ENCODE measurements around the gene MAGI1.

MAGI1 gene

GRCh38 chr3:65379223-65379622 is 659.5 kb downstream of the MAGI1 start:
- Histone ChIP-seq H3K79me2 (ENCODE audit: insufficient read depth, low read length) (no peaks in the 10 kb centered on the region), H3K27me3 (ENCODE audit: insufficient read depth, low read length, poor library complexity, severe bottlenecking) (no peaks in the 10 kb centered on the region), H3K9ac (ENCODE audit: low read depth, low read length, poor library complexity, severe bottlenecking) (no peak overlapping the region), H3F3A (ENCODE audit: low read depth) (no peaks in the 10 kb centered on the region), H4K20me1 (ENCODE audit: insufficient read depth, low read length, poor library complexity, severe bottlenecking) (no peaks in the 10 kb centered on the region), H3K4me3 (ENCODE audit: low read length, poor library complexity, severe bottlenecking) (no peak overlapping the region), H3K36me3 (ENCODE audit: insufficient read depth, low read length) (no peaks in the 10 kb centered on the region; the same call in 1 of the 2 replicates), H3K9me2 (replicated peaks; ENCODE audit: low read depth, low read length) (no peaks in the 10 kb centered on the region), H3K4me2 (ENCODE audit: low read depth, low read length, poor library complexity, severe bottlenecking) (no peak overlapping the region), H2AFZ (ENCODE audit: low read length) (no peak overlapping the region), H3K4me1 (ENCODE audit: insufficient read depth, low read length, poor library complexity, severe bottlenecking) (peaks cover 11% of the 10 kb centered on the region), H3K9me3 (ENCODE audit: insufficient read depth, low read depth, low read length) (no peaks in the 10 kb centered on the region)
- TF ChIP-seq CTCF (conservative IDR thresholded peaks at IDR 0.05; ENCODE audit: low read length) (no peak), EZH2phosphoT487 (IDR thresholded peaks at IDR 0.05; ENCODE audit: borderline replicate concordance) (no peak)

- no peaks in the 10 kb centered on the region for H3K9me3 ChIP-seq (ENCODE audit: insufficient read depth, low read depth, low read length)
- TF ChIP-seq EZH2phosphoT487 (IDR thresholded peaks at IDR 0.05; ENCODE audit: borderline replicate concordance) = no peak
- no peak for TF ChIP-seq CTCF (conservative IDR thresholded peaks at IDR 0.05; ENCODE audit: low read length)
- H3K79me2 ChIP-seq (ENCODE audit: insufficient read depth, low read length) = no peaks in the 10 kb centered on the region
- no peaks in the 10 kb centered on the region for H3F3A ChIP-seq (ENCODE audit: low read depth)
- no peaks in the 10 kb centered on the region for H3K27me3 ChIP-seq (ENCODE audit: insufficient read depth, low read length, poor library complexity, severe bottlenecking)
- H2AFZ ChIP-seq (ENCODE audit: low read length) = no peak overlapping the region
- no peaks in the 10 kb centered on the region; the same call in 1 of the 2 replicates for H3K36me3 ChIP-seq (ENCODE audit: insufficient read depth, low read length)
- no peaks in the 10 kb centered on the region for H4K20me1 ChIP-seq (ENCODE audit: insufficient read depth, low read length, poor library complexity, severe bottlenecking)
- H3K9me2 ChIP-seq (replicated peaks; ENCODE audit: low read depth, low read length) = no peaks in the 10 kb centered on the region
- no peak overlapping the region for H3K4me3 ChIP-seq (ENCODE audit: low read length, poor library complexity, severe bottlenecking)
- H3K4me2 ChIP-seq (ENCODE audit: low read depth, low read length, poor library complexity, severe bottlenecking) = no peak overlapping the region
- no peaks in the 10 kb centered on the region for H3K4me1 ChIP-seq (ENCODE audit: insufficient read depth, low read length, poor library complexity, severe bottlenecking)
- no peak overlapping the region for H3K9ac ChIP-seq (ENCODE audit: low read depth, low read length, poor library complexity, severe bottlenecking)
Observed at GRCh38 chr3:65377637-65378036, 661.1 kb downstream of the MAGI1 start.

GRCh38 chr3:65376426-65376825 is 662.3 kb downstream of the MAGI1 start:
- no peak overlapping the region for H3K9ac ChIP-seq (ENCODE audit: low read depth, low read length, poor library complexity, severe bottlenecking)
- TF ChIP-seq CTCF (conservative IDR thresholded peaks at IDR 0.05; ENCODE audit: low read length) (no peak), EZH2phosphoT487 (IDR thresholded peaks at IDR 0.05; ENCODE audit: borderline replicate concordance) (no peak)
- H3K4me2 ChIP-seq (ENCODE audit: low read depth, low read length, poor library complexity, severe bottlenecking) = no peak overlapping the region
- H3K79me2 ChIP-seq (ENCODE audit: insufficient read depth, low read length) = no peaks in the 10 kb centered on the region
- H3K27me3 ChIP-seq (ENCODE audit: insufficient read depth, low read length, poor library complexity, severe bottlenecking) = no peaks in the 10 kb centered on the region
- no peaks in the 10 kb centered on the region for H3K4me1 ChIP-seq (ENCODE audit: insufficient read depth, low read length, poor library complexity, severe bottlenecking)
- no peaks in the 10 kb centered on the region for H3K36me3 ChIP-seq (ENCODE audit: insufficient read depth, low read length)
- H3K9me3 ChIP-seq (ENCODE audit: insufficient read depth, low read depth, low read length) = no peaks in the 10 kb centered on the region
- H4K20me1 ChIP-seq (ENCODE audit: insufficient read depth, low read length, poor library complexity, severe bottlenecking) = no peaks in the 10 kb centered on the region
- no peaks in the 10 kb centered on the region for H3K9me2 ChIP-seq (replicated peaks; ENCODE audit: low read depth, low read length)
- H2AFZ ChIP-seq (ENCODE audit: low read length) = no peak overlapping the region
- H3K4me3 ChIP-seq (ENCODE audit: low read length, poor library complexity, severe bottlenecking) = no peak overlapping the region
- no peaks in the 10 kb centered on the region for H3F3A ChIP-seq (ENCODE audit: low read depth)

All from Loucy (cell line).